GM13976 (cell line): ENCODE measurements around the gene ZNRF3.
"Not testable (repeated sequence)": the region's sequence is repeated elsewhere in the genome, so short reads cannot be mapped to it uniquely, and the experiment has no call there.

Experiments
- DNase-seq: peaks from one replicate; pipeline ENCODE4 v3.0.0; 2012; ENCODE audit warnings: low spot score
- CTCF ChIP-seq: IDR thresholded peaks from 2 replicates; pipeline ENCODE4 v1.5.1; 2012; ENCODE audit warnings: borderline replicate concordance, mild to moderate bottlenecking; ENCODE audit not compliant: insufficient read depth; ENCODE audit errors: extremely low read depth, missing control alignments, control extremely low read depth
- in situ Hi-C: fragments of 300-500 bp; cut with MboI; formaldehyde crosslinking; loops from one replicate; pipeline ENCODE4 v1.12.0; 2022; ENCODE audit warnings: low sequenced_read_pairs, mixed read lengths, inconsistent platforms; ENCODE audit not compliant: unreplicated experiment

The ZNRF3 gene

DNA sequence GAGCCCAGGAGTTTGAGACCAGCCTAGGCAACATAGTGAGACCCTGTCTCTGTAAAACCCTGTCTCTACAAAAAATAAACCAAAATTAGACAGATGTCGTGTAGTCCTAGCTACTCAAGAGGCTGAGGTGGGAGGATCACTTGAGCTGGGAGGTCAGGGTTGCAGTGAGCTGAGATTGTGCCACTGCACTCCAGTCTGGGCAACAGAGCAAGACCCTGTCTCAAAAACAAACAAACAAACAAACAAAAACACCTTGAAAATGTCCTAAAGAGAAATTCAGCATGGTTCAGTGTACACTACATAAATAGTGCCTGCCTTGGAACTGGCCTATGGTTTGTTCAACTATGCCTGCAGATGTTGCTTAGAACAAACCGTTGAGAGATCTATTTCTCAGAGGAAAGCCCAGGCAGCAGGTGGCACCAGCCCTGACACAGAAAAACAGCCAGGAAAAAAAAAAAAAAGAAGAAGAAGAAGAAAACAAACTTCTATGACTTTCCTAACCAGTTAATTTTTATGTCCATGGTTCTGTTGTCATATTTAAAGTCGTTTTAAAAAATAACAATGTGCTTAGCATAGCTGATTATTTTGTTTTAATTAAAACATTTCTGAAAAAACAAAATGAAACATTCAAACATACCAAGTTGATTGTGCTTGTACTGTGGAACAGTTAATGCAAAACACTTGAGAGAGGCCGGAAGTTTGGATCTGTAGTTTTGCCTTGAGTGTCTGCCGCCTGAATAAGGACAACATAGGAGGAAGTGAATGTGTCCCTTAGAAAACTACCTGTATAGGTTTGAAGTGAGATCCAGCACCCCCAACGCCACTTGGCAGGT is 194.9 kb downstream of the ZNRF3 start:
- TF ChIP-seq CTCF: no peak
- no peak for DNase-seq
- in situ Hi-C loops: no loop called here

DNA sequence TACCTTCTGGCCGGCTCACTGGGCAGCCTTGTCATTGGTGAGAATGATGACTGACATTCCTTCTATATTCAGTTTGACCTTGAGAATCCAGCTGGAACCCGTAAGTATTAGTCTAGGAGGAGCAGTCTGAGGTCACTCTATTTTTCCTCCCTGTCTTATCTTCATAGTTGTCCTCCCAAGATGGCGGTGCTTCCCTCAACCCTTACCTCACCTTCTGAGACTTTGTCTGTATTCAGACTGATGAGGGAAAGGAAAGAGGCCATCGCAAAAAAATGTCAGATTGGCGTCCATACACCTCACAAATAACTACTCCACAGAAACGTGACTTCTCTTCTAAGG is 195.5 kb downstream of the ZNRF3 start:
- DNase-seq: no peak
- TF ChIP-seq CTCF: no peak
- in situ Hi-C loops: no loop called here

- DNase-seq: no peak
- no peak for TF ChIP-seq CTCF
- in situ Hi-C loops: no loop called here
These were observed 196.0 kb downstream of the ZNRF3 start for GRCh38 chr22:29079218-29079901.

DNA sequence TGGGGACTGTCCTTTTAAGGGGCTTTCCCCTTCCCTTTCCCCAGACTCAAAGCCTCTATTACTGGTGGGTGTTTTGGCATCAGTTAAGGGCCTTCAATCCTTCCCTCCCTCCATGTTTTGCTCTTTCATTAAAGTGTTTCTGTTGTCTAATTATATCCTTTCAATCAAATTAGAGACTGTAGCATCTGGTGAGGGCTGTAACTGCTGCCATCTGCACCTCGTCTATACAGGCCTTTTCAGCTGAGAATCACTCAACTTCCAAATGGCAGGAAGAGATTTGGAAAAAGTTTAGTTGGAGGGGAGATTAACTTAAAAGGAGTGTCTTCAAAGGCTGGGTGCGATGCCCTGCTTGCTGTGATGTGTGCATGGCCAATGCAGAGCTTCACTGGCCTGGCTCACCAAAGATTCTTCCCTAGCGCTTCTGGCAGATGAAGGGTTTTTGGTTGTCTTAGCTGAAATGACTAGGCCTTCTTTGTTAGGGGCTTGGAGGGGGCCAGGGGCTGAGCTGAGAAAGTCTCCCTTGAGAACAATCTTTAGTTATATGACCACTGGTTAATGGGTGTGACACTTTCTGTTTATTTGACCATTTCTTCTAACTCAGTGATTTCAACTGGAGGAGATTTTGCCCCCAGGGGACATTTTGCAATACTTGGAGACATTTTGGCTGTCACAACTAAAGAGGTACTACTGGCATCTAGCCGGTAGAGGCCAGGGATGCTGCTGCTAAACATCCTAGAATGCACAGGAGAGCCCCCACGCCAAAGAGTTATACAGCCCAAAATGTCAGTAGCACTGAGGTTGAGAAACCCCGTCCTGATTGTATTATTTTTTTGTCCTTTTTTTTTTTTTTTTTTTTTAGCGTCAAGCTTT is 197.0 kb downstream of the ZNRF3 start:
- TF ChIP-seq CTCF: no peak
- in situ Hi-C loops: no loop called here
- DNase-seq: no peak

DNA sequence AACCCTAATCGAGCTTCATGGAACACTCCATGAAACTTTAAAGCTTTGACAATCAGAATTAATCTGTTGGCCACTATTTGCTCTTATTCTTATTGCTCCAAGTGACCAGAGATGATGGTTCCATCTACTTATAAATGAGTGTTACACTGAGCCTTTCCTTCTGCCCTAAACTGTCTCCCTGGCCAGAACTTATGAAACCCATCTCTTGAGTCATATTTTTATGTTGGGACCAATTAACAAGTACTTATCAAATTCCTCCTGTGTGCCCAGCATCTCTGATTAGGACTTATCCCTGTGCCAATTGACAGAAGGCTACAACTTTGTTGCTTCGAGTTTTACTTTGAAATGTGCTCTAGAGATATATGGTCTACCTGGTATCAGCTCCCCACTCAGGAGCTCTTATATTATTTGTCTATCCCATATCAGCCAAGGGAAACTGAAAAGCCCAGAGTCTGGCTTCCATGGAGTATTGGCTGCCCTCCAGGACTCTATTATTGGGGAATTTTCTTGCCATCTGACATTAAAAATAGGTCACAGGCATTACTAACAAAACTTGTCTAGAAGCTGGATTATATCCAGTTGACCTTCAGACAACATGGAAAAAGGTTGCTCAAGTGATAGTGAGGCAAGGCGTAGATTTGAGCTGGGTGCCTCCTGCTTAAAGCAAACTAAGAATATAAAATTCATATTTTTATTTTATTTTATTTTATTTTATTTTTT is 198.3 kb downstream of the ZNRF3 start:
- in situ Hi-C loops: no loop called here
- no peak for TF ChIP-seq CTCF
- DNase-seq: no peak

DNA sequence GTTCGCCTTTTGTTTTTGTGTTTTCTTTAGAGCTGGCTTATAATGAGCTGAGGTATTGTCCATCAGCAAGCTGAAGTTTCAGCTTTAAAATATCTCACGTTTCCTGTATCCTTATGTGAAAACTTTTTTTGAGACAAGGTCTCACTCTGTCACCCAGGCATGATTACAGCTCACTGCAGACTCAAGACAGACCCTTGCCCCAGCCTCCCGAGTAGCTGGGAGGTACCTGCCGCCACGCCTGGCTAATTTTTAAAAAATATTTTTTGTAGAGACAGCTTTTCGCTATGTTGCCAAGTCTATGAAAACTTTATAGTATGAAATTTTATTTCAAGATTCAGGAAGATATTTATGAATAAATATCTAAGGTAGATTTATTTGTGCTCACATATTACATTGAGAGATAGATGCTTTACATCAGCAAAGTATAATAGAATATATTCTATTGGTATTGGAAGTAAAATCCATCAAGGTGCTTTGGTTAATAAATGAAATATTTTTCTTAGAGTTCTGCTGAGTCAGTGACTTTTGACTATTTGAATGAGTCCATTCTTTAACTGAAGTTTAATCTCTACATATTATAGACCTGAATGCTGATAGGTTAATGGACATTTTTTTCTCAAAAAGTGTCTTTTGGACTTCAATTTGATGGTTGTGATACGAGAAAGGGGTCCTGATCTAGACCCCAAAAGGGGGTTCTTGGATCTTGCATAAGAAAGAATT is 199.6 kb downstream of the ZNRF3 start:
- in situ Hi-C loops: no loop called here
- no peak for DNase-seq
- no peak for TF ChIP-seq CTCF

DNA sequence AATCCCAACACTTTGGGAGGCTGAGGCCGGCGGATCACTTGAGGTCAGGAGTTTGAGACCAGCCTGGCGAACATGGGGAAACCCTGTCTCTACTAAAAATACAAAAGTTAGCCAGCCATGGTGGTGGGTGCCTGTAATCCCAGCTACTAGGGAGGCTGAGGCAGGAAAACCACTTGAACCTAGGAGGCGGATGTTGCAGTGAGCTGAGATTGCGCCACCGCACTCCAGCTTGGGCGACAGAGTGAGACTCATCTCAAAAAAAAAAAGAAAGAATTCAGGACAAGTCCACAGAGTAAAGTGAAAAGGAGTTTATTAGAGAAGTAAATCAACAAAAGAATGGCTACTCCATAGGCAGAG is 200.2 kb downstream of the ZNRF3 start:
- DNase-seq, in situ Hi-C loops: not testable (repeated sequence)
